Middle frontal gyrus (tissue), 1 donor: Measurements from ENCODE around the gene AGTRAP.

ENCODE experiments used
- DNase-seq: peaks from one replicate; pipeline ENCODE4 v3.0.0-alpha.2; 2015; ENCODE audit warnings: low spot score; ENCODE audit errors: extremely low spot score

Gene AGTRAP

DNA sequence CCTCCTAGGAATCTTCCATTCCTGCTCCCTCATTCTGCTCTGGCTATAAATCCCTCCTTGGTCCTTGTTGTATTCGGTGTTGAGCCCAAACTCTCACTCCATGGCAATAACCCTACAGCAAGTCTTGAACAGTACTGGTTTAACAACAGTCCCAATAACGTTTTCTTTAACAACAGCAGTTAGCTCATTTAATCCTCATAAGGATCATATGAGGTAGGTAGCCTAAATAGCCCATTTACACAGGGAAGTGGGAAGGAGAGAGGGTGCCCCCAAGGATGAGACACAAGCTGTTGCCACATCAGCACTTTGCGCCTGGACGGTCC, 444 bp upstream of the AGTRAP start:
- DNase-seq, result no peak

DNA sequence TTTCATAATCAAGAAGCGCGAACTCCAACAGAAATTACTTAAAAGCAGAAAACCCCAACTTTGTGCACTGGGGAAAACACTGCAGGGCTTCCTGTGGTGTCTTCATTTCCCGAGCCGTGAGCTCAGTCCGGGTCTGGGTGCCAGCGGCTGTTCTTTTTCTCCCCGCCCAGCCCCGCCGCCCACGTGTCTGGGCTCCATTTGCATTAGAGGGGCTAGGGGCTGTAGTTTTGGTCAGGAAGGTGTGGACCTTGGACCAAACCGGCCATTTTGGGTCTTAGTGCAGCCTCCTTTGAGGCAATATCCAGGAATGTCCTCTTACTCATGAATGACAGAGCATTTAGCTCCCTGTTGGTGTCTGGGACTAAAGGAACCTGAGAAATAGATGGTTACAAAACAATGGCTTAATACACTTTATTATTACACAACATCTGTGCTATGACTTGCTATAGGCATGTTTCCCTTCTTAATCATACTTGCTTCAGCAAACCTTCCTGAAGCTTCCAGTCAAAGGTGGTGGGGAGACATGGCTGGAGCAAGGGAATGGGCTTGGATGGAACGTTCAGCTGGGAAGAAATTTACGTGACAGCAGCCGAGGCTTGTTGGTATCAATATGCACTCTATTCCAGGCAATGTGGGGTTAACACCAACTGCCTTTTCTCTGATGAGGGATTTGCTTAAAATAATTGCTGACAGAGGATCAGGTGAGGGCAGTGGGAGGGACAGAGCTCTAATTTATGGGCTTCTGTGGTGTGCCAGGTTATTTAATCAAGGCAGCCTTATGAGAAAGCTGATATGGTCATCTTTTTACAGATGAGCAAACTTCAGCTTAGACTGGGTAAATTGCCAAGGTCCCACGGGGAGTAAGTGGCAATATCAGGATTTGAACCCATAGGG, 1.1 kb downstream of the AGTRAP start:
- no peak for DNase-seq

DNA sequence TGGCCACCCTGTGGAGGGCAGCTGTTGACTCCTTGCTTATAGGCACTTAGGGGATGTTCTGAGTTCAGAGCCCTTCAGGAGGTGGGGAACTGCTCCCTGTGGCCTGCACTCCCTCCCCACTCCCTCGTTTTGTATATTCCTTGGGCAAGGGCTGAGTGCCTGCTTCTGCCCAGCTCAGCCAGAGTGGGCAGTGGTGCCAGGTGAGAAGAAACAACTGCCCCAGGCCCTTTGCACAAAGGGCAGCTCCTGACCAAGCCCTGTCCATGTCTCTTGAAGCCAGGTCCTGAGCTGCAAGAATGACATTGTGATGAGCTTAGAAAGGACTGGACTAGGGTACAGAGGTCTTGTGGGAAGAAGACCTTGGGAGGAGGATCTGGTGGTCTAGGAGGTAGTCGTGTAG, 2.2 kb downstream of the AGTRAP start:
- no peak for DNase-seq

DNA sequence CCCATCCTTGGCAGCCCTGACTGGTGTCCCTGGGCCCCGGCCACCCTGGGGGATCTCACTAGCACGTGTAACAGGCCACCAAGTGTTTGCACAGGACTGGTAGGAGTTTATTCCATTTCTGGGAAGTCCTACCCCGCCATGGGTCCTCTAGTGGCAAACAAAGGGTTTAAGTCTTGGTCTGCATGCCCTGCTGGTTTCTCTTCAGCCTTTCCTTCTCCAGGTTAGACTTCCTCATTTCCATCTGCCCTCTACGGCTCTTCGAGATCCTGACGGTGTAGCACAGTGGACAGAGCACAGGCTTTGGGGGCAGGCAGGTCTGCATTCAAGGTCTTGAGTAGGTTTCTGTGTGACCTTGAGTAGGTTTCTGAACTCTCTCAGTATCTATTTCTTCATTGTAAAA, 2.8 kb downstream of the AGTRAP start:
- DNase-seq, result no peak

DNA sequence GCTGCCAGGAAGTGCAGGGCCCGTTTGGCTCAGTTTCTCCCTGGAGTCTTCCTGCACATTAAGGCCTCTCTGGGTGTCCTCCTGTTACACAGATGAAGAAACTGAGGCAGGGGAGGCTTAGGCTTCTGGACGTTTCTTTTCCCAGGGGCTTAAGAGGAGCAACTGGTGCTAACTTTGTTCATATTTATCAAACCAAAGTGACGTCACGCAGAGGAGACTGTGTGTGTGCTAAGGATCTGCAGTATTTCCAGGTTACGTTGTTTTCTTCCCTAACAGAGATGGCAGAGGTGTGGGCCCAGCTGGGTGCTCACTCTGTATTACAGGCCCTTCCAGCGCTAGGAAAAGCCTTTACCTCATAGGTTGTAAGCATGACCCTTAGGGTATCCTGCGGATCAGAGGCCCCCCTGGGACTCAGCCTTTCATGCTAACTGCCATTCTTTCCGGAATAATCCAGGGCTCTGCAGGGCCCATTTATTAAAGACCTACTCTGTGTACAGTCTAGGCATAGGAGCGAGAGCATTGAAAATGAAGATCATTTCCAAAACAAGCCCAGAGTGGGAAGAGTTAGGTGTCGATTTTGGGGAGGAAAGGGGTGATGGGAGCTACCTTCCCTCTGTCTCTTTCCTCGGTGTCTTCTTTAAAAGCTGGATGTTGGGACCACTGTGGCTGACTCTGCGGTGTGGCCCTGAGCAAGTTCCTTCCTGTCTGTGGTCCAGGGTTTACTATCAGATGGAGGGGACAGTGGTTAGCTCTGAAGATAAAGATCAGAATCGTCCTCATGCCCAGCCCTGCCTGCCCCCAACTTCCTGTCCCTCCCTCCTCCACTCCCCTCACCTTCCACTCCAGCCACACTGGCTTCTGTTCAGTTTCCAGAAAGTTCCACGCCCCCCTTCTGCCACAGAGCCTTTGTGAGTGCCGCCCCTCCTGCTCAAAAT, 4.6 kb downstream of the AGTRAP start:
- DNase-seq, result no peak

DNA sequence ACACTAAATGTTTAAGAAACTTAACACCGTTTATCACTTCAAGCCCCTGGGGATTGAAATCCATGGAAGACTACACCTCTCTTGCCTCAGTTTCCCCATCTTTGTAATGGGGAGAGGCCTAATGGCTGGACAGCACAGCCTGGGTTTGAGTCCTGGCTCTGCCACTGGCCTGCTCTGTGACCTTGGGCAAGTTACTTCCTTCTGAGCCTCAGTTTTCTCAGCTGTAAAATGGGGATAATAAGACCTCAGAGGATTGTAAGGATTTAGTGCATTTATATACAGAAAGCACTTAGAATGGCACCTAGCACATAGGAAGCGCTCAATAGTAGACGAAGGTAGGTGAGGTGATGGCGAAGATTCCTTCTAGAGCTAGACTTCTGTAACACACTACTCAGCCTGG, 5.5 kb downstream of the AGTRAP start:
- no peak for DNase-seq

DNA sequence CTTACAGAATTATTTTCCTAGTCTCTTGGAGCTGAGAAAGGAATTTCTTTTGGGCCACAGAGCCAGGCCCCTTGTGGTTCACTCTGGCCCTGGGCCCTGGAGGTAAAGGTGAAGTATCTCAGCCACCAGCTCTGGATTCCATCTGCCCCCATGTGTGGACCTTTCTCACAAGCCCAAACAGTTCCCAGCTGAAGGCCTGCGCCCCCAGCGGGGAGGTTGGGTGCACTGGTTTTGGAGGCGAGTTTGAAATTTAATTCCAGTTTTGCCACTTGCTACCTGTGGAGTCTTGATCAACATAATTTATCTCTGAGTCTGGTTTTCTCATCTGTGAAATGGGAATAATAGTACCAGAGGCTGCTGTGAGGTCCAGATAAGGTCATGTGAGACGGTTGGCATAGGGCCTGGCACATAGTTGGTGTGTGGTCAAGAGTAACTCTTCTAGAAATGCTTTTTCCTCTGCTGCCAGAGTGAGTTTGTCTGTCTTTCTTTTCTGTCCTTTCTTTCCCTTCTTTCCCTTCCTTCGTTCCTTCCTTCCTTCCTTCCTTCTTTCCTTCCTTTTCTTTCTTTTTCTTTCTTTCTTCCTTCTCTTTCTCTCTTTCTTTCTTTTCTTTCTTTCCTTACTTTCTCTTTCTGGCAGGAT, 6.1 kb downstream of the AGTRAP start:
- DNase-seq, result no peak

DNA sequence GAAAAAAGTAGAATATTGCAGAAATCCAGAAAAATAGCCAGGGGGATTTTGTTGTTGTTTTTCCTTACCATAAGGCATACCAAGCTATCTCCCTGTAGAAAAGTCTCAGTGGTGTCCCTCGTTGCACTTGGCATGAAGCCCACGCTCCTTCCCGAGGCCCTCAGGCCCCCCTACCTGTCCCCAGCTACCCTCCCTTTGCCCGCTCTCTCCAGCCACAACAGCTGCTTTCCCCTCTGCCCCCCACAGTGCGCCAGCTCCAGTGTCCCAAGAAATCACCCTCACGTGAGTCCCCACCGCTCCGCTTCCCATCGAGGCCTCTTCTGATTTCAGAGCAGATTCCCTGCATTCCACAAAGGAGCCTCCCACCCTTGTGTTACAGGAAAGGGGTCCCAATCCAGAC, 8.4 kb downstream of the AGTRAP start:
- DNase-seq, result no peak

DNA sequence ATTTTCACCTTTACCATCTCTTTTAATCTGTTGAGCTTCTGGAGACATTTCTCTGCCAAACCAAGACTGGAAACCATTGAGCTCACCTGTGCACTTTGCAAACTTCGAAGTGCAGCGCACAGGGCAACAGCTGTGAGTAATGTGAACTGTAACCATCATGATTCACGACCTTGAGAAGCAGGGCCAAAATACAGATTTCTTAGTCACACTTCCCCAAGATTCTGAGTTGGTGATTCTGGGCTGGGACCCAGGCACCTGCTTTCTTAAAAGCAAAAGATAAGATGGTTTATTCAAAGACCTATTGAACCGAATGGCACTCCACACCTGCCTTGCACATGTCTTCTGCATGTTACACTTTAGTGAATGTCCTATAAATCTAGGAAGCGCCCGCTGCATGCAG, 10.2 kb downstream of the AGTRAP start:
- DNase-seq, result no peak

DNA sequence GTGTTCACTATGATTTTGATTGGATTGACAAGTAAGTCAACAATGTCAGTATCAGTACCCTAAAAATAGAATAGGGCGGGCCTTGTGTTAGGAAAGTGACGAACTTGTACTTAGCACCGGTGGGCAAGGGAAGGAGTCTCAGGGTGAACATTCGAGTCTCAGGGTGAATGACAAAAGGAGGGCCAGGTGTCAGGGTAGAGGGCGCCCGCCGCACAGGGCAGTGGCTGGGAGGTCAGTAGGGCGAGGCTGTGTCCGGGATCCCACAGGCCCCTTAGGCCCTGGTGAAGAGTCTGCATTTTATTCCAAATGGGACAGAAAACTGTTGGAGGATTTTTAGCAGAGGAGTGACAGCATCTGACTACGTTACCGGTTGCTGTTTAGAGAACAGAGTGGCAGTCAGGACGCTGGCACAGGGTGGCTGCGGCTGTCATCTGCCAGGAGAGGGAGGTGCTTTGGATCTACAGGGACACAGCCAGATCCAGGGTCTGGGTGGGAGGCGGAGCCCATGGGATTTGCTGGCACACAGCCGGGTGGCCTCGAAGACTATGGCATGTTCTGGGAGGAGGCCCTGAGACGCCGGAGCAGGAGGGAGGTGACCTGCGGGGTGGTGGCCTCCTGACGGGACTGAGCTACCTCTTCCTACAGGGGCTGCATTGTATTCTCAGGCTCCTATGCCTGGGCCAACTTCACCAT, 11.0 kb downstream of the AGTRAP start:
- DNase-seq, result no peak

DNA sequence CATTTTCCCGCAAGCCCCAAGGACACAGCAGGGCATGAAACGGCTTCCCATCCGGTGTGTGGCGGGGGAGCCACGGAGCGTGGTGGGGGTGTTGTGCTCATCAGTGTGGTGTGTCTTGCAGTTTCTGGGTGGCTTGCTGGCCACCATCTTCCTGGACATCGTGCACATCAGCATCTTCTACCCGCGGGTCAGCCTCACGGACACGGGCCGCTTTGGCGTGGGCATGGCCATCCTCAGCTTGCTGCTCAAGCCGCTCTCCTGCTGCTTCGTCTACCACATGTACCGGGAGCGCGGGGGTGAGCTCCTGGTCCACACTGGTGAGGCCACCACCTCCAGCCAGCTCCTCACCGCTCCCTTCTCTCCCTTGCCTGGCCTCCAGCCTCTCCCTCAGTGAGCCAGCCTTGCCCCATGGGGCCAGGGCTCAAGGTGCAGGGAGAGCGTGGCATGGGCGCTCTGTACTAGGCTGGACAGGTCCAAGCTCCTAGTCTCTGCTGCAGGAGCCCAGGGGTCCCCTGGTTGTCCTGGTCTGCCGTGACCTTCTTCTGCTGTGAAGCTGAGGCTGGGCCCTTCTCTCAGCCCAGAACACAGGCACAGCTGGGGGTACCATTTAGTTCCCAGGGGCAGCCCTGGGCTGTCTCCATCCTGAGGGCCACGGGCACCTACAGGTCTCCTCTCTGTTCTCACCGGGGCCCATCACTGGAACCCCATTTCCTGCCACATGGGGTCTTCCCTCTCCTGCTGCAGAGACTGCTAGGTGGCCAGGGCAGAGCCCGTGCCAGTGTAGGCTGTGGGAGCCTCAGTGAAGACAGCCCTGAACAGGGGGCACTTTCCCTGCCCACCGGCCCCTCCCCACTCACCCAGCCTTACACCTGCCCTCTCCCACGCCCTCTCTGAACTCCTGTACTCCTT, 12.6 kb downstream of the AGTRAP start:
- DNase-seq, result no peak

DNA sequence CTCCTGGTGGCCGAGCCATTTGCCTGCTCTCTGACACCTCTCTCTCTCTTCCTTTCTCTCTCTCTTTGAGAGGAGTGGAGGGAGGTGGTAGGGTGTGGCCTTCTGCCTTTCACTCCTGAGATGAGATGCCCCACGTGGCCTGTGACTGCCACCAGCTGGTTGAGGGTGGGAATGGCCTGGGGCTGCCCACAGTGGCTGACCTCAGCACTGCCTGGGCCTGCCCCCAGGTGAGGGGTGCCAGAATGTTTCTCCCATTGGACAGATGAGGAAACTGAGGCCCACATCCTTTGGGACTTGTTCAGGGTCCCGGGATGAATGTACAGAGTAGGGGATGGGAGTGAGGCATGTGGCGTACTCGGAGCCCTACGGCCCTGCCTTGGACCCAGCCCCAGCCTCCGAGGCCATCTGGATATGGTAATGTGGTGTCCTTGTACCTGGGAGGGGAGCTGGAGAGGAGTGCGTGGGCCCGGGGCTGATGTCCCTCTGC, 13.3 kb downstream of the AGTRAP start:
- DNase-seq, result no peak

DNA sequence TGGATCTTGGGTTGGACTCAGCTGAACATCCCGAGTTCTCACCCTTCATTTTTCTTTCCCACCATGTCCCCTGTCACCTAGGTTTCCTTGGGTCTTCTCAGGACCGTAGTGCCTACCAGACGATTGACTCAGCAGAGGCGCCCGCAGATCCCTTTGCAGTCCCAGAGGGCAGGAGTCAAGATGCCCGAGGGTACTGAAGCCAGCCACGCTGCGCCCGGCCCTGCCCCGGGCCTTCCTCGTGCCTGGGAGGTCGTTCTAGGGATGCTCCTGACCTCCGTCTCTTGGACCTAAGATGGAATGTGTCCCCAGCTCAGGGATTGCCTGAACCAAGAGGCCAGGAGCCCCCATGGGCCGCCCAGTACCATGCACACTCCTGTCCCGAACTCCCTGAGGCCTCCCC, 14.1 kb downstream of the AGTRAP start:
- DNase-seq, result no peak

DNA sequence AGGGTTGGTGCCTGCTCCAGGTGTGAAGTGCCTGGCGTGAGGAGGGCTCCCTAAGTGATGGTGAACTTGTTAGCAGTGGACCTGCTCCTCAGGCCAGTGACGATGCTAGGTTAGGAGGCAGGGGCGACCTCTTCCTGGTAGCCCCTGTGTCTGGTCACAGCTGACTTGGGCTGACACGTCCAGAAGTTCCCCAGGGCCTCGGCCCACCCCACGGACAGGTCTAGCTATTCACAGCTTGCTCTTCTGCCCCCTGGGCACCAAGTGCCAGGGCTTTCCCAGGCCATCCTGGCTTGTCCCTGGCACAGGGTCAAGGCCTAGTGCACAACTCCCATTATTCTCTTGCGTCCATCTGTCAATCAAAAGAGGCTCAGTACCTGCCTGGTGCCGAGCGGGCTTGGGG, 15.2 kb downstream of the AGTRAP start:
- DNase-seq, result no peak

DNA sequence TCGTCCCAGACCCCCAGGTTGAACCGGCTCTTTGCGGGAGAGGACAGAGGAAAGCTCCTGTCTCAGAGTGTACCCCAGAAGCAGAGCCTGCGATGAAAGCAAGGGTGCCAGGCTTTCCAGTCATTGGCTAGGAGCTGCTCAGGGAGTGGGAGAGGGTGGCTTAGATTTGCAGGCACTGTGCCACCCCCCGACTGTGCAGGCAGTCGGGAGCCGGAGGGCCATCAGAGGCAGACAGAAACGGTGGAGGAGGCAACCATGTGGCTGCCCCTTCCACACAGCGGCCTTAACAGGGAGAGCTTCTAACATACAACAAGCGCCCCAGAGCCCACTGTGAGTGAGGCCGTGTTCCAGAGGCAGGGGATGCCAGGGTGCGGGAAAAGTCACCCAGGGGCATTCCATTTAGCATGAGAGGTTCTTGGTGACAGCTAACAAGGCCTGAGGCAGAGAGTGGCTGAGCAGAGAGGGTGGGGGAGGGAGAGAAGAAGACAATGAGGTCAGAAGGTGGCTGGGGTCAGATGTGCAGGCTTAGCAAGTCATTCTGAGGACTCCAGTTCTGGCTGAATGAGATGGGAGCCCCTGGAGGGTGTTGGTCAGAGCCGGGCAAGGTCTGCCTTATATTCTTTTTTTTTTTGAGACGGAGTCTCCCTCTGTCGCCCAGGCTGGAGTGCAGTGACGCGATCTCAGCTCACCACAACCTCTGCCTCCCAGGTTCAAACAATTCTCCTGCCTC, 16.6 kb downstream of the AGTRAP start:
- no peak for DNase-seq

DNA sequence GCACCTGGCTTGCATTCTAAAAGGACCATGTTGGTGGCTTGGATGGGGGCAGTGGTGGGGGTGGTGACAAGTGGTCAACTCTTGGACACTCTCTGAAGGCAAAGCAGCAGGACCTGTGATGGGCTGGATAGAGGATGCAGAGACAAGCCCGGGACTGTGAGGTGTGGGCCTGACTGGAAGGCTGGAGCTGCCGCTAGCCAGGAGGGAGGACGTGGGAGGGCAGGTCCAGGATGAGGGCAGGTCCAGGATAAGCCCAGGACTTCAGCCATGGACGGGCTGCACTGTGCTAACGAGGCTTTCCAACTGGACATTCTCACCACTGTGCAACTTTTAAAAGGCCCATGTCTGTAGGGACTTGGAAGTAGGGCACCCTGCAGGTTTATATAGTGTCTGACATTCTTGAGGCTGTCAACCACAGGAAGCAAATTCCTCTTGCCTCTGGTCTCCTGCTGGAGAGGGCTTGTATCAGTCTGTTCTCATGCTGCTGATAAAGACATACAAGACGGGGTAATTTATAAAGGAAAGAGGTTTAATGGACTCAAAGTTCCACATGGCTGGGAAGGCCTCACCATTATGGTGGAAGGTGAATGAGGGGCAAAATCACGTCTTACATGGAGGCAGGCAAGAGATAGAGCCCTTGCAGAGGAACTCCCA, 17.7 kb downstream of the AGTRAP start:
- no peak for DNase-seq

DNA sequence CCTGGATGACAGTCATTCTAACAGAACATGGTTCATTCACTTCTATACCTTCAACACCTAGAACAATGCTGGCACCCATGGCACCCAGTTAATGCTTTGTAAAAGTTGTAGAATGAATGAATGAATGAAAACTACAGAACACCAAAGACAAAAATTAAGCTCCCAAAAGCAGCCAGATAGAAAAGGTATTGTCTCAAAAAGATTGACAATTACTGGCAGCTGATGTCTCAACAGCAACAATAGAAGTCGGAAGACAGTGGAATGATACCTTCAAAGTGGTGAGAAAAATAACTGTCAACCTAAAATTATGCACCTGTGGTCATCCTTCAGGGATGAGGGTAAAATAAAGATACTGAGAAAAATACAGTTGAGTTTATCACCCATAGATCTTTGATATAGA, 21.1 kb downstream of the AGTRAP start:
- no peak for DNase-seq

DNA sequence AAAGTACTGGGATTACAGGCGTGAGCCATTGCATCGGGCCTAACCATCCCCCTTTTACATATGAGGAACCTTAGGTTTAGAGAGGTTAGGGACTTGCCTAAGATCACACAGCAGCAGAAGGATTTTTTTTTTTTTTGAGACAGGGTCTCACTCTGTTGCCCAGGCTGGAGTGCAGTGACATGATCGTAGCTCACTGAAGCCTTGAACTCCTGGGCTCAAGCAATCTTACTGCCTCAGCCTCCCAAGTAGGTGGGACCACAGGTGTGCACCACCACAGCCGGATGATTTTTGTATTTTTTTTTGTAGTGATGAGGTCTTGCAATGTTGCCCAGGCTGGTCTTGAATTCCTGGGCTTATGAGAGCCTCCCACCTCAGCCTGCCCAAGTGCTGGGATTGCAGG, 23.9 kb downstream of the AGTRAP start:
- DNase-seq, result no peak

DNA sequence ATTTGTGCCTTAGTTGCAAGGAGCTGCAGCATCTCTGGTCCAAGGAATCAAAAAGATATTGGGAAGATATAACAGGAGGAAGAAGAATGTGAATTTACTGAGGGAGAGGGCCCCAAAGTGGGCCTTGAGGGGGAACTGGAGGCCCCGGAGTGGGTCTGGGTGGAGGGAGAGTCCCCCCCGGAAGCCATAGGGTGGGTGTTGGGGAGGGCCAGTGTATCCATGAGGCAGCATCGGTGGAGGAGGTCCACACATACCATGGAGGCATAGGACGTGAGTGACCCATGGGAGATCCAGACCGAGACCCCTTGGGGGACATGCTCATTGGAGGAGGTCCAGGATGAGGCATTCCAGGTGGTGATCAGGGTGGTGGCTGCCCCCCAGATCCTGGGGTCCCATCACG, 25.3 kb downstream of the AGTRAP start:
- no peak for DNase-seq
